SK-N-SH treated with all-trans-retinoic acid at 6 μM for 48 hours (cell line): ENCODE results near the gene CDH16.

Experiments
- RARB ChIP-seq: fragments of 250-450 bp; sonication (Bioruptor Pico); IDR thresholded peaks from 2 replicates; pipeline ENCODE4 v1.8.0; 2021; ENCODE audit warnings: mild to moderate bottlenecking, moderate library complexity
- ZFP3 ChIP-seq: fragments of 250-450 bp; sonication (Bioruptor Pico); IDR thresholded peaks from 2 replicates; pipeline ENCODE4 v1.5.0; 2020; ENCODE audit warnings: mild to moderate bottlenecking, moderate library complexity
- TF ChIP-seq, protein P1 (sequence below): fragments of 250-450 bp; sonication (Bioruptor Pico); IDR thresholded peaks from 2 replicates; pipeline ENCODE4 v1.8.0; 2020; ENCODE audit warnings: mild to moderate bottlenecking, moderate library complexity, borderline replicate concordance

DNA sequence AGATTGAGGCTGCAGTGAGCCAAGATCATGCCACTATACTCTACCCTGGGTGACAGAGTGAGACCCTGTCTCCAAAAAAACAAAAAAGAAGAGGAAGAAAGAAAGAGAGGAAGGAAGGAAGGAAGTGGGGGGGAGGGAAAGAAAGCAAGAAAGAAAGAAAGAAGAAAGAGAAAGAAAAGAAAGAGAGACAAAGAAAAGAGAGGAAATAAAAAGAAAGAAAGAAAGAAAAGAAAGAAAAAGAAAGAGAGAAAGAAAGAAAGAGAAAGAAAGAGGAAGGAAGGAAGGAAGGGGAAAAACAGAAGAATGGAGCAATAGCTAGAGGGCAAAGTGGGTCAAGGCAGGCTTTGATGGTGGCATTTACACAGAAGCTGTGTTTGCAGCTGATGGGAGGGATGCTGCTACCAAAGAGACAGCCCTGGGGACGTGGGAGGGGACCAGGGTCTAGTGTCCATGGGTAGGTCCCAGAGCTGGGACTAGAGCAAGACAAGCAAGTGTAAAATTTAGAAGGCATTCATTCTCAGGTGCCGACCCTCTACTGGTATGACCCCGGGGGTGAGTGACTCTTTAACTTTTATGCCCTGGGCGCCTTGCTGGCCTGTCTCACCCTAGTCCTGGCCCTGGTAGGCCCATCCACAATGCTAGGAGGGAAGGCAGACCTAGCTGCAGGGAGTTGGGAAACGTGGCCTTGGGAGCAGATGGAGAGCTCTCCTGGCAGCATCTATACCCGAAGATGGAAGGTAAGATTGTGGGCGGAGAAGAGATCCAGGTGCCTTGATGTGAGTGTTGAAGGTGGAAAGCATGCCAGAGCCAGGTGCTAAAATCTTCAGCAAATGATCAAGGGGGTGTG lies 40.4 kb upstream of the CDH16 start:
- TF ChIP-seq ZFP3 (CRISPR knock-in tag) (no peak), RARB (no peak)
- TF ChIP-seq, protein P1, sequence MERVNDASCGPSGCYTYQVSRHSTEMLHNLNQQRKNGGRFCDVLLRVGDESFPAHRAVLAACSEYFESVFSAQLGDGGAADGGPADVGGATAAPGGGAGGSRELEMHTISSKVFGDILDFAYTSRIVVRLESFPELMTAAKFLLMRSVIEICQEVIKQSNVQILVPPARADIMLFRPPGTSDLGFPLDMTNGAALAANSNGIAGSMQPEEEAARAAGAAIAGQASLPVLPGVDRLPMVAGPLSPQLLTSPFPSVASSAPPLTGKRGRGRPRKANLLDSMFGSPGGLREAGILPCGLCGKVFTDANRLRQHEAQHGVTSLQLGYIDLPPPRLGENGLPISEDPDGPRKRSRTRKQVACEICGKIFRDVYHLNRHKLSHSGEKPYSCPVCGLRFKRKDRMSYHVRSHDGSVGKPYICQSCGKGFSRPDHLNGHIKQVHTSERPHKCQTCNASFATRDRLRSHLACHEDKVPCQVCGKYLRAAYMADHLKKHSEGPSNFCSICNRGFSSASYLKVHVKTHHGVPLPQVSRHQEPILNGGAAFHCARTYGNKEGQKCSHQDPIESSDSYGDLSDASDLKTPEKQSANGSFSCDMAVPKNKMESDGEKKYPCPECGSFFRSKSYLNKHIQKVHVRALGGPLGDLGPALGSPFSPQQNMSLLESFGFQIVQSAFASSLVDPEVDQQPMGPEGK (CRISPR knock-in tag) = no peak
